Measurements from ENCODE around the gene NAXD. TPM values are rescaled to one million over a fixed set of nuclear protein-coding genes. Genes with fewer than 3 reads are reported as not detected.

Gene NAXD
- total RNA-seq, 1 experiment from 2014 or later = 32.1 TPM

DNA sequence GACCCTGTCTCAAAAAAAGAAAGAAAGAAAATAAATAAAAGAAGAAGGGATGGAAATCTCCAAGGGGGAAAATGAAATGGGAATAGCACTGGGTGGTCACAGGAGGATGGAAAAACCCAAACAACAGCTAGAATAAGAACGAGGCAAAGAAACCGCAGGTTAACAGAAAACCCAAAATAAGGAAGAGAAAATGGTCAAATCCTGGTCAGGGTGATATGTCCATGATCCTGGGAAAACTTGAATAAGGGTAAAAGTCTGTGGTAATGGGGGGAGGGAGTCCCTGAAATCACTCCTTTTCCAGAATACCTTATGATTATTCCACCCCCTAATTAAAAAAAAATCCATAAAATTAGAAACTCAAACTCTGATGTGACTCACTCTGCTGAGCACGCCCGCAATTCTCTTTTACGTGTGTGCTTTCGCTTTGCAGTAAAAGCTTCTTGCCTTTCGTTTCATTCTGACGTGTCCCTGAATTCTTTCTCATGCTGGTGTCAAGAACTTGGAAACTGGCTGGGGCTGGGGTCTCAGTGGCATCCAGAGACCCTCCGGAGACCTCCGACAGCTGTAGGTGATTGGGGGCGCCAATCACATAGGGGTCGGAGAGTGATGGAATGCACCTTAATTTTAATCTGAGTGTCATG is 4.3 kb upstream of the NAXD start:
- Histone ChIP-seq H3K27ac (ENCODE audit: low read depth, low read length) (no peak overlapping the region), H3K79me2 (ENCODE audit: insufficient read depth, low read length) (peaks cover 8% of the 10 kb centered on the region), H3K4me3 (replicated peaks in 1 of 2; ENCODE audit: low read depth in 1 of 2, low read length in 2 of 2) (no peak overlapping the region), H3K4me1 (ENCODE audit: control insufficient read depth in 1 of 2, insufficient read depth in 2 of 2, low read length in 2 of 2) (peaks cover 8 to 9% of the 10 kb centered on the region in 2 experiments), H3K4me2 (ENCODE audit: low read length) (no peak overlapping the region), H3K27me3 (ENCODE audit: insufficient read depth, low read length) (no peaks in the 10 kb centered on the region), H3K9ac (ENCODE audit: low read length) (no peak overlapping the region), H3K9me2 (ENCODE audit: insufficient read depth) (no peaks in the 10 kb centered on the region), H4K20me1 (ENCODE audit: insufficient read depth) (no peaks in the 10 kb centered on the region), H3K9me3 (ENCODE audit: control insufficient read depth in 1 of 2, insufficient read depth in 1 of 2, low read depth in 1 of 2, low read length in 2 of 2) (no peaks in the 10 kb centered on the region), H3K36me3 (ENCODE audit: control insufficient read depth in 1 of 2, insufficient read depth in 2 of 2, low read length in 2 of 2) (no peaks in the 10 kb centered on the region), H2AFZ (ENCODE audit: low read depth, low read length, poor library complexity, severe bottlenecking) (no peak overlapping the region)
- TF ChIP-seq TCF7L2 (IDR thresholded peaks at IDR 0.05; ENCODE audit: borderline replicate concordance, extremely low read depth, insufficient read depth, insufficient read length) = no peak
- no peak for TF ChIP-seq YY1 (IDR thresholded peaks at IDR 0.05; ENCODE audit: extremely low read depth, insufficient replicate concordance, low read depth, low read length)
- TF ChIP-seq POLR2AphosphoS5 (IDR thresholded peaks at IDR 0.05; ENCODE audit: low read depth, low read length) = no peak
- no peak for TF ChIP-seq JUND (IDR thresholded peaks at IDR 0.05)
- TF ChIP-seq, protein P1, sequence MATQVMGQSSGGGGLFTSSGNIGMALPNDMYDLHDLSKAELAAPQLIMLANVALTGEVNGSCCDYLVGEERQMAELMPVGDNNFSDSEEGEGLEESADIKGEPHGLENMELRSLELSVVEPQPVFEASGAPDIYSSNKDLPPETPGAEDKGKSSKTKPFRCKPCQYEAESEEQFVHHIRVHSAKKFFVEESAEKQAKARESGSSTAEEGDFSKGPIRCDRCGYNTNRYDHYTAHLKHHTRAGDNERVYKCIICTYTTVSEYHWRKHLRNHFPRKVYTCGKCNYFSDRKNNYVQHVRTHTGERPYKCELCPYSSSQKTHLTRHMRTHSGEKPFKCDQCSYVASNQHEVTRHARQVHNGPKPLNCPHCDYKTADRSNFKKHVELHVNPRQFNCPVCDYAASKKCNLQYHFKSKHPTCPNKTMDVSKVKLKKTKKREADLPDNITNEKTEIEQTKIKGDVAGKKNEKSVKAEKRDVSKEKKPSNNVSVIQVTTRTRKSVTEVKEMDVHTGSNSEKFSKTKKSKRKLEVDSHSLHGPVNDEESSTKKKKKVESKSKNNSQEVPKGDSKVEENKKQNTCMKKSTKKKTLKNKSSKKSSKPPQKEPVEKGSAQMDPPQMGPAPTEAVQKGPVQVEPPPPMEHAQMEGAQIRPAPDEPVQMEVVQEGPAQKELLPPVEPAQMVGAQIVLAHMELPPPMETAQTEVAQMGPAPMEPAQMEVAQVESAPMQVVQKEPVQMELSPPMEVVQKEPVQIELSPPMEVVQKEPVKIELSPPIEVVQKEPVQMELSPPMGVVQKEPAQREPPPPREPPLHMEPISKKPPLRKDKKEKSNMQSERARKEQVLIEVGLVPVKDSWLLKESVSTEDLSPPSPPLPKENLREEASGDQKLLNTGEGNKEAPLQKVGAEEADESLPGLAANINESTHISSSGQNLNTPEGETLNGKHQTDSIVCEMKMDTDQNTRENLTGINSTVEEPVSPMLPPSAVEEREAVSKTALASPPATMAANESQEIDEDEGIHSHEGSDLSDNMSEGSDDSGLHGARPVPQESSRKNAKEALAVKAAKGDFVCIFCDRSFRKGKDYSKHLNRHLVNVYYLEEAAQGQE (IDR thresholded peaks at IDR 0.05; ENCODE audit: low read depth) = no peak
- TF ChIP-seq ELF1 (IDR thresholded peaks at IDR 0.05; ENCODE audit: borderline replicate concordance, low read depth) = no peak
- no peak for TF ChIP-seq RAD21 (IDR thresholded peaks at IDR 0.05; ENCODE audit: low read depth)
- no peak for TF ChIP-seq CEBPB (IDR thresholded peaks at IDR 0.05; ENCODE audit: low read depth)
- TF ChIP-seq, protein P2, sequence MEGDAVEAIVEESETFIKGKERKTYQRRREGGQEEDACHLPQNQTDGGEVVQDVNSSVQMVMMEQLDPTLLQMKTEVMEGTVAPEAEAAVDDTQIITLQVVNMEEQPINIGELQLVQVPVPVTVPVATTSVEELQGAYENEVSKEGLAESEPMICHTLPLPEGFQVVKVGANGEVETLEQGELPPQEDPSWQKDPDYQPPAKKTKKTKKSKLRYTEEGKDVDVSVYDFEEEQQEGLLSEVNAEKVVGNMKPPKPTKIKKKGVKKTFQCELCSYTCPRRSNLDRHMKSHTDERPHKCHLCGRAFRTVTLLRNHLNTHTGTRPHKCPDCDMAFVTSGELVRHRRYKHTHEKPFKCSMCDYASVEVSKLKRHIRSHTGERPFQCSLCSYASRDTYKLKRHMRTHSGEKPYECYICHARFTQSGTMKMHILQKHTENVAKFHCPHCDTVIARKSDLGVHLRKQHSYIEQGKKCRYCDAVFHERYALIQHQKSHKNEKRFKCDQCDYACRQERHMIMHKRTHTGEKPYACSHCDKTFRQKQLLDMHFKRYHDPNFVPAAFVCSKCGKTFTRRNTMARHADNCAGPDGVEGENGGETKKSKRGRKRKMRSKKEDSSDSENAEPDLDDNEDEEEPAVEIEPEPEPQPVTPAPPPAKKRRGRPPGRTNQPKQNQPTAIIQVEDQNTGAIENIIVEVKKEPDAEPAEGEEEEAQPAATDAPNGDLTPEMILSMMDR (IDR thresholded peaks at IDR 0.05 in 2 of 3, conservative IDR thresholded peaks at IDR 0.05 in 1 of 3; ENCODE audit: borderline replicate concordance in 1 of 3, insufficient read depth in 1 of 3, low read depth in 2 of 3, low read length in 2 of 3) = no peak
- no peak for TF ChIP-seq SP1 (IDR thresholded peaks at IDR 0.05; ENCODE audit: low read depth)
- TF ChIP-seq CBX3 (IDR thresholded peaks at IDR 0.05; ENCODE audit: low read depth) = no peak
- TF ChIP-seq ZNF274 (IDR thresholded peaks at IDR 0.05; ENCODE audit: low read depth, low read length) = no peak
- no peak for TF ChIP-seq SIN3A (IDR thresholded peaks at IDR 0.05; ENCODE audit: low read depth)
- TF ChIP-seq EZH2phosphoT487 (IDR thresholded peaks at IDR 0.05; ENCODE audit: borderline replicate concordance) = no peak
- TF ChIP-seq, protein P3, sequence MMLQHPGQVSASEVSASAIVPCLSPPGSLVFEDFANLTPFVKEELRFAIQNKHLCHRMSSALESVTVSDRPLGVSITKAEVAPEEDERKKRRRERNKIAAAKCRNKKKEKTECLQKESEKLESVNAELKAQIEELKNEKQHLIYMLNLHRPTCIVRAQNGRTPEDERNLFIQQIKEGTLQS (IDR thresholded peaks at IDR 0.05) = no peak
- TF ChIP-seq POLR2A (IDR thresholded peaks at IDR 0.05; ENCODE audit: borderline replicate concordance, extremely low read depth, insufficient read depth, insufficient read length) = no peak
- TF ChIP-seq, protein P4, sequence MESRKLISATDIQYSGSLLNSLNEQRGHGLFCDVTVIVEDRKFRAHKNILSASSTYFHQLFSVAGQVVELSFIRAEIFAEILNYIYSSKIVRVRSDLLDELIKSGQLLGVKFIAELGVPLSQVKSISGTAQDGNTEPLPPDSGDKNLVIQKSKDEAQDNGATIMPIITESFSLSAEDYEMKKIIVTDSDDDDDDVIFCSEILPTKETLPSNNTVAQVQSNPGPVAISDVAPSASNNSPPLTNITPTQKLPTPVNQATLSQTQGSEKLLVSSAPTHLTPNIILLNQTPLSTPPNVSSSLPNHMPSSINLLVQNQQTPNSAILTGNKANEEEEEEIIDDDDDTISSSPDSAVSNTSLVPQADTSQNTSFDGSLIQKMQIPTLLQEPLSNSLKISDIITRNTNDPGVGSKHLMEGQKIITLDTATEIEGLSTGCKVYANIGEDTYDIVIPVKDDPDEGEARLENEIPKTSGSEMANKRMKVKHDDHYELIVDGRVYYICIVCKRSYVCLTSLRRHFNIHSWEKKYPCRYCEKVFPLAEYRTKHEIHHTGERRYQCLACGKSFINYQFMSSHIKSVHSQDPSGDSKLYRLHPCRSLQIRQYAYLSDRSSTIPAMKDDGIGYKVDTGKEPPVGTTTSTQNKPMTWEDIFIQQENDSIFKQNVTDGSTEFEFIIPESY (IDR thresholded peaks at IDR 0.05; ENCODE audit: extremely low read depth, insufficient replicate concordance, low read length) = no peak
- CTCF ChIA-PET = no interaction called here
- intact Hi-C loops (cut with micrococcal nuclease) = no loop called here
- RAD21 ChIA-PET (ENCODE audit: low non-redundant PET in 1 of 2, low total read pairs in 2 of 2, uncharacterized antibody in 2 of 2, unreplicated experiment in 2 of 2) = no interaction called here
- ATAC-seq (no peak), DNase-seq (ENCODE audit: low read depth, low spot score) (no peak)
- POLR2A ChIA-PET = no interaction called here
- no TSS peak for BruUV-seq (replicated peaks)

All from HCT116 (cell line).